Suppressor macrophage (primary cell): ENCODE data around the gene AGBL1.

Source experiments
- DNase-seq, 4 experiments: peaks; one replicate each; pipeline ENCODE4 v3.0.0-alpha.2; 2020 to 2022

Gene AGBL1

DNA sequence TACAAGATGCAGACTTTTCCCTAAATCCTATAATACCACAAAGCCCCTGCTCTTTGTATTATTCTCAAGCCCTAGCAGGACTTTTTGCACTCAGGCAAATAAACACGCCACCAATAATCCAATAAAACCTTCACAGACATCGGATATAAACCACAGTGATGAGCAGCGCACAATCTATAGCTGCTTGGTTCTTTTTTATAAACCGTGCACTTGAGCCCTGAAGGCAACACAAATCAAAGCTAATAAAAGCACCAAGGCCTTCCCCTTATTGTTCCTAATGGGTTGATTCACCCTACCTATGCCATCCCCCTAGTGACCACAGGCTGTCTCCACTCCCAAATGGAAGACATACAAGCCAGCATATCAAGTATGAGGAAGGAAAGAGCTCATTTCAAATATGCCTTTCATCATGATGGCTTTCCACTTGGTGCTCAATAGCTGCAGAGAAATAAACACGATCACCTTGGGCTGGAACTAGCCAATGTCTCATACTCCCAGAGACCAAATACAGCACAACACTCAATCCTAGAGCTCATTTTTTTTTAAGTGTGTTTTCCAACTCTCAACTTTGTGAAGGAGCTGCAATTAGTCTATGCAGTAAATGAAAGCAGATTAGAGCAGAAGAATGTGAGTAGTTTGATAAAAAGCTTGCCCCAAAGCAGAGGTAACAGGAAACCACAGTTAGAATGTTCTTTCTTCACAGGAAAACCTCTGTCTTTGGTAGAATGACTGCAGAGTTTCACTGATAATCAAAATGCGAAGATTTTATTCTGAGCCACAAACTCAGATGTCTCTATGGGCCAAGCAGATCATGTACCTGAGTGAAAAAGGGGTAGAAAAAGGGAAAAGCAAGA, 573.9 kb downstream of the AGBL1 start:
- no peak for DNase-seq

DNA sequence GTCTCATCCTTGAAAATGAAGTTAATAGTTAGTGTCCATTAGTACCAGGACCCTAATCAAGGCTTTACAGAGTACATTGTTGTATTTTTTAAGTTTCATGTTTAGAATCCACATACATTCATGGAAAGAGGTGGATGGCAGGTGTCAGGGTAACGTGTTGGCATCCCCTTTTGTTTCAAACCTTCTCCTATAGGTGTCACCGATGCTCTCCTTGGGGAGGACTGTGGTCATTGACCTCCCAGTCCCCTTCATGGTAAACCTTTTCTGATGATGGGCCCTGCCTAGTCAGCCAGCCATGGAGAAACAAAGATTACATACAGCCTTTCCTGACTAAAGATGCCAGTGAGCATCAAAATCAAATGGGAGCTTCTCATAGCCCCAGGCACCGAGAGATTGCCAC, 574.8 kb downstream of the AGBL1 start:
- DNase-seq, result no peak

DNA sequence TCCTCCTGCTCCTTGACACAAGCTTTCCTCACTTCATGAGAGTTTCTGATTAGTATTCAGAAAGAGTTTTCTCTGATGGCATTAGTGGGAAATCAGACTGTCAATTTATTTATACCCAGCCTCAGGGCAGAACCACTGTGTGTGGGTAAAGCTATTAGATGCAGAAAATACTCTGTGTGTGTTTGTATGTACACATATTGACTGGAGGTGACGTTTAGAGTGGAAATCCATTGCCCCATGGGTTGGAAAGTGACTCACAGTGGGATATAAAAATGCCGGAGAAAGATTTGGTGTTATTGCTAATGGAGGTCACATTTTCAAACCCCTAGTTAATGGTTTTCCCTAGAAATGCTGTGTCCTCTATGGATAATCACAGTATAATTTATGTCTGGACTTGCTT, 577.6 kb downstream of the AGBL1 start:
- DNase-seq, result no peak

DNA sequence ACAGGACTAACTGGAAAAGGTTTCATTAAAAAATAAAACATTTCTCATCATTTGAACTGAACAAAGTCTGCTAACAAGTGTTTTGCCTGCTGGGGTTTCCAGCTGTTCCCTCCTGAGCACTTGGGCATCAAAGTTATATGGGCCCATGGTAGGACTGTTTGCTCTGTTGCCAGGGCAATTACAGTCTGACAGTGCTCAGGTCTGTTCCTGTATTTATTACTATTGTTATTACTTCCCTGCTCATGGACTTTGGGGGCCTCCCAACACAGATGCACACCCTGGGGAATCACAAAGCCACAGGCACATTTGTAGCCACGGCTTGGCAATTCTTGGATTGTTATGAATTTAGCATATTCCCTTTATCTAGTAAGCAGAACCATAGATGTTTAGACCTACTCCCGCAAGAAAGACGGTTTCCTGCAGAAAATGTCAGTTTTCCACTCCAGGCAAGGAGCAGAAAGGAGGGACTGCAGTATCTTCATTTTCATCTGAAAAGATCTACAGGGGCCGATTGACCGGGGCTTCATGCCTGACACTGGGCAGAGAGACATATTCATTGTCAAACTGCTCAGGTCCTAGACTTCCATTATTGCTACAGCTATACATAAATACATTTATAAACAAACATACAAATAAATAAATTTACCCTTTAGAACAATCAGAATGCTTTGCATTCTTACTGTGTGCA, 580.2 kb downstream of the AGBL1 start:
- DNase-seq, result no peak

DNA sequence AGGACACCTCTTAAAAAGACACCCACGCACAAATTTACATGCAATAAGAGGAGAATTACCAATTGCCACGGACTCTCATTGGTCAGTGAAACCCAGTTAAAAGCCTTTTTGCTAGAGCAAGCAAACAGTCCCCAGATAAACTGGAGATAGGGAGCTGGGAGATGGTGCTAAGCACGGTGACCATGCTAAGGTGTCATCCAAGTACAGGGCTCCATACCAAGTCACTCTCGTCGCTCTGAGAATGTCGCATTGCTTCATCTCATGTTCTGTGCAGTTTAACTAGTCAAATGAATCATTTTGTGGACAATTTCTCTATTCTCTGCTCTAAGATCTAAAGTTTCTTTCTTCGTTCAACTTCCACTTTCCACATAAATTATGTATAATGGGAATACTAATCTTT, 581.9 kb downstream of the AGBL1 start:
- DNase-seq, result no peak

DNA sequence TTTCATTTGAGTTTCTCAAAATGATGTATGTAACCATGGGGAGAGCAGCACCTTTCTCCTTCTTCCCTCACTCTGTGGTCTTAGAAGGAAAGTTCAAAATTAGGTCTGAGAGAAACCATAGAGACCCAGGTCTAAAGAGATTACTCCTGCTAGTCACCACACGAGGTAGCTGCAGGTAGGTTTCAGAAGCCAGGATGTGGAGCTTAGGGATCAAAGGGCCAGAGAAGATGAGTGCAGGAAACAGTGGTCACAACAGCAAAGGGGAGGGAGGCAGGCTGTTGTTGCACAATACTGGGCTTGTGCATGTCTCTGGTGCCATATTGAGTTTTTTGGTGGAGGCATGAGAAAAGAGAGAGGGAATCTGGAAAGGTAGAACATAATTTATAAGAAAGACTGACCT, 583.6 kb downstream of the AGBL1 start:
- no peak for DNase-seq

DNA sequence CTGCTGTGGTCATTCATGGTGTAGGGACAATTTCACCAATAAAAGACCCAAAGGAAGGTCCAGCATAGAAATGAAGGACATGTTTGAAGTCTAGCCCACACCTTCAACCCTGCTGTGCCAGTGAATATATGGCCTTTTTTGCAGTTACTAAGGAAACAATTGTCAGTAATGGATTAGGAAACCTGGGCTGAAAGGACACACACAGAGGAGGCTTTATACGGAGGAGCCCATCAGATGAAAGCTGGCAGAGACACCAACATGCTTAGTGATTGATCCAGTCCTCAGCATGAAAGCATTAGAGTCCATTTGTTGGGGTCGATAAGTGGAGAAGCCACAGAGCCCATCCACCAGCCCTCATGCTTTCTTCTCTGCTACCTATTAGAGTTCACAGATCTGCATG, 584.3 kb downstream of the AGBL1 start:
- no peak for DNase-seq

DNA sequence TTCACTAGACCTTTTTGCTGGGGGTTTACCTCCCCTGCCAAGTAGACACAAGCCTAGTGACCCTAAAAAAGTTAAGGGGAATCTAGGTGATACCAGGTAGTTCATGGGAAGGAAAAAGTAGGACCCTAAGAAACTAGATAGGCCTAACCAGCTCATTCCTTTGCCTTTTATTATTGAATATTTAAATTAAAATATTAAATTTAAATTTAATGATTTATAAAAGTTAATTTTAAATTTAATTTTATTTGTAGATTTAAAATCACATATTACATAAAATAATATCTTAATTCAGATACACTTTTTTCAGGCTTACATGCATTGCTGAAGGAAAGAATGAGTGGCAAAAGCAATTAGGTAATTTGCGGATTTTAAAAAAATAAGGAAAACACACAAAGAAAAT, 584.9 kb downstream of the AGBL1 start:
- no peak for DNase-seq

DNA sequence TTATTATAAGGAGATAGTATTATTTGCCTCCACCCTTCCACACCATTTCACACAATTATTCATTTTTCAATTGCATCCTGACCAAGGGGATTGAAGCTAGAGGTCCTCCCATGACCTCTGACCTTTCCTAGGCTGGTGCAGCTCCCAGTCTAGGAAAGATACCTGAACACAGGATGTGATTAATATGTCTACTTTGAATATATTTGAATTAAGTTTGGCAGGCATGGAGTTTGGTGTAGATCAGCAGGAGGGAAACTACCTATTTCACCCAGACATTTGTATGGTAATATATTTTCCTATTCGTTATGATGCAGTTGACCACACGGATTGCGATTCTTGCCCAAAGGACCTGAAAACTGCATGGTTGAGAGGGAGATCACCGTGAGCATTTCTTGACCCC, 596.3 kb downstream of the AGBL1 start:
- DNase-seq, result no peak

DNA sequence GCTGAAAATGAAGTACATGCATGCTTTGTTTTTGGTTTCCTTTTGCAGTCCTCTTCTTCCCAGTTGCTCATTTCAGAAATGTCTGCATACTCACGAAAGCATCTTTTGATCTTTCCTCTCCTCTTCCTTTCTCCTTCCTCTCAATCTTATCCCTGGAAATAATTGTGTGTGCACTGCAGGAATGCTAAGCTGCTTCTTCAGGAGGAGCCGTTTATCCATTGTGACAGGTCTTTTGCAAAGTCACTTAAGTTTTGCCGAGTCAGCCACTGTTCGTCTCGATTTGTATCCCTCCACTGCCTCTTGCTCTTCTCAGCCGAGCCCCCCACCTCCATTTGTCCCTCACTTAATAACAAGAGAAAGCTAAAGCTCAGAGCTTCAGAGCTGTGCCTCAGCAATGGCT, 597.6 kb downstream of the AGBL1 start:
- no peak for DNase-seq

DNA sequence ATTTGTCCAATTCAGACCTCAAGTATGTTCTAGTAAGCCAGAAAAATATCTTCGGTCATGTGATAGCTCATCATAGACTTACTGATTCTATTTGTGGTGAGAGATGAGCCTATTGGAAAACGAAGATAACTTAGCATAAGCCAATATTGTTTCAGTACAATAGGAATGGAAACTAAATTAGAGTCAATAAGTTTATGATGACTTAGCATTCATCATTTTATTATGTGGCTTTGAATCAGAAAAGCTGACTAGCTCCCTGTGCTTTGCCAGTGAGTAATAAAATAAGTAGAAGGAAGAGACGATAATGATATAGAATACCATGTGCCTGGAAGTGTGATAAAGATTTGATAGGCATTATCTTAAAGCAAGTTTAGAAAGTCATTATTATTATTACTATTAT, 605.6 kb downstream of the AGBL1 start:
- DNase-seq, result no peak

DNA sequence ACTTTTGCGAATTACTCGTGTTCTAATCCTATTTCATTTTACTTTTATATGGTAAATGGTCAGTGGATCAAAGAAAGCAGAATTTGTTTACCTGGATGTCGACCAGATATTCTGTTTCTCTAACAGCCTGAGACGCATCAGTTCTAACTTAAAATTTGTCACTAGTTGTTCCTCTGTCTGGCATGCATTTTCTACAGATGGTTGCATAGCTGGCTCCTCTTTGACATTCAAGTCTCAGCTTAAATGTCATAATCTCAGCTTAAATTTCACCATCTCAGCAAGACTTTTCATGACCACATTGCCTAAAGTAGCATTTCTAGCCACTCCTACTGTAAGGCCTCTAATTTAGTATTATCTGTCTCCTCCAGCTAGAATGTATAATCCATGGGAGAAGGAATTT, 609.3 kb downstream of the AGBL1 start:
- no peak for DNase-seq

DNA sequence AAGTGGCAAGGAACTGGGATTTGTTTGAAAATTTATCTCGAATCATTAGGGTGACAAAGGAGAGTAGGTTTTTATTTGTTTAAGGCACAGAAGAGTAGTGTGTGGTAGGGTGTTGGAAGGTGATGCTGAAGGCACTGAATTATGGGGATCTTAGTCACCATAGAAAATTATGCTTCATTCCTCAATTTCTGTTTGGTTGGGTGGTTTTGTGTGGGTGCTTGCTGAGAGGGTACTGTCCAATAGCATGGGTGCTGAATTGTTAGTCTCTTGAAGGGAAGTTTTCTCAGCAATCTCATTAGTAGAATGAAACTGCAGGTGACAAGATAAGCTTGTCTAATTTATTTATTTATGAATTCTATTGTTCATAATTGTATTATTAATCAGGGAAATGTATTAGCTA, 610.9 kb downstream of the AGBL1 start:
- no peak for DNase-seq

DNA sequence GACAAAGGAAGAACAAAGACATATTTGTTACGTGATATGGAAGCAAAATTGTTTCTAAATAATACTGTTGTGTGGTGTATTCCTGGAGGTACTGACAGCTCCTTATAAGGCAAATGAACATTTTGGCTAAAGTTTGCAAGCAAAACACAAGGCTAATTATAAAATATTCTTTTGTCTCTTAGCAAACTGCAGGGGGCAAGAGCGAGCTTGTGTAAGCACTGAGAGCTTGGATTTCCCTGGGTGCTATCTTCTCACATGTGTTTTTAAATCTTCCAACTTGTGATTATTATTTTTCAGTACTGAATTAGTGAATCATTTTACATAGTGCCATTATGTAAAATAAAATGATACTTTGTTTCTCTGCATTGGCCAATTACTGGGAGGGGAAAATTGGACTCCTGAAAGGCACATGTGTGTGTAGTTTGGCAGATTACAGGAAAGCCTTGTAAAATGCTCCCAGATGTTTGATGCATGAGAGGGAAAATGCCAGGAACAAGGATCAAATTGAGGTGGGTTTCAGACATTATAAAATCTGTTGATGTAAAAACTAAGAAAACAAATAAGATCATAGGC, 611.5 kb downstream of the AGBL1 start:
- DNase-seq, result no peak

DNA sequence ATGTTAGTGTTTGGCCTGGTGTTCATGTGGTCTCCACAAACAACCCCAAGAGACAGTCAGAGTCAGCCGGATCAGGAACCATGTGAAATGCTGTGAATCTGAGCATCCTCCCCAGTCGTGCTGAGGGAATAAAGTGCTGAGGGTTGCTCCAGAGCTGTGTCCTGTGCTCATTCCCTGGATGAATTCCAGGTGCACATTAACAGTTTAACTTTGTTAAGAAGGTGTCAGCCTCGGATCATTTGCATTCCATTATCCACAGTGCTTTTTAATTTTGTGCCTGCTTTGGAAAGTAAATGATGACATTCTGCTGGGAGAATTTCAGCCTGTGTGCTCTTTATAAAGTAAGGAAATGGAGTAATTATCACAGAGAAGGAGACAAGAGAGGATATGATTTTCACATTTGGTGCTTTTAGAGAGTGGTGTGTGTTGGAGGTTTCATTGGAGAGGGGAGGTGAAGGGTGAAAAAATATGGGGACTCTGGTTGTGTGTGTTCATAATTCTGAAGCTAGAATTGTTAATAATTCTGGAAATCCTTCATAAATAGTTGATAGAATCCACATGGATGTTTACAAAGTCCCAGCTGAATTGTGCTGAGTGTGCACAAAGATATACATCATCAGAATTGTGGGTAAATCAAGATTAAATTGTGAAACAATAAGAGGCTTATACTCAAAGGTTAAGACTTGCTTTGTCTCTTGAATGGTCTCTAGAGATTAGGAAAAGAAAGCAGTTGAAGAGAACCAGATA, 621.4 kb downstream of the AGBL1 start:
- no peak for DNase-seq

DNA sequence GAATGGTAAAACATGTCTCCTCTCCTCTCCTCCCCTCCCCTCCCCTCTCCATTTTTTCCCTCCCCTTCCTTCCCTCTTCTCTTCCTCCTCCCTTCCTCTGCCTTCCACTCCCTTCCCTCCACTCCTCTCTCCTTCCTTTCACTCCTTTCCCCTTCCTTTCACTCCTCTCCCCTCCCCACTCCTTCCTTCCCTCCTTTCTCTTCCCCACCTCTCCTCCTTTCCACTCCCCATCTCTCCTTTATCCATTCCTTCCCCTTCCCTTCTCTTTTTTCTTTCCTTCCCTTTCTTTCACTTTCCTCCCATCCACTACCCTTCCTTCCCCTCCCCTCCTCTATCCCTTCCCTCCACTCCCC, 621.9 kb downstream of the AGBL1 start:
- no peak for DNase-seq

DNA sequence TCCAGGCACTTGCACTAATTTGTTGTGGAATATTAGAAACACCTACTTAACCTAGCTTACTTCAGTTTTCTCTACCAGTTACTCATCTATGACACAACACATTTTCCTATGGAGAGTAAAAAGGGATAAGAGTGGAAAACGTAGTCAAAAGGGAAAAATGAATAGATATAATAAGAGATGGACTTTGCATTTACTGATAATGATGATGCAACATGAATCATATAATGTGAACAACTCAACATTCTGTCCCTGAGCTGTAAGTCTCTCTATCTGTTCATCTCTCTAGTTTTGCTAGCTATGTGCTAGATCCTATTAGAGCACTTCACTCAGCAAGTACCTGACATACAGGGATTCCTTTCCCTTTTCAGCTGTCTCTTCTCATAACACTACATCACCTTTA, 627.1 kb downstream of the AGBL1 start:
- no peak for DNase-seq

DNA sequence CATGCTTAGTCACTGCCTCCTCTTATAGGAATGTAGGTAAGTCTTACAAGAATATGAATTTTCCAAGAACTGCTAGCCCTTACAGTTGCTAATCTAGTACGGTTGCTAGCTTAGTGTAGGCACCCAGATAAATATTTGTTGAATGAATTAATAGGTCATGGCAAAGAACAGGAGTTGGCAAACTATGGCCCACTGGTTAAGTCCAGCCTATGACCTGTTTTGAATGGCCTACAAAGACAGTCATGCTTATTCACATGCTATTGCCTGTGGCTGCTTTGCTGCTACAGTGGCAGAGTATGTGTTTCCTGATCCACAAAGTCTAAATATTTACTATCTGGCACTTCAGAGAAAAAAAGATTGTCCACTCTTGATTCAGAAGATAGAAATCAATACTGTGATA, 631.8 kb downstream of the AGBL1 start:
- DNase-seq, result no peak

DNA sequence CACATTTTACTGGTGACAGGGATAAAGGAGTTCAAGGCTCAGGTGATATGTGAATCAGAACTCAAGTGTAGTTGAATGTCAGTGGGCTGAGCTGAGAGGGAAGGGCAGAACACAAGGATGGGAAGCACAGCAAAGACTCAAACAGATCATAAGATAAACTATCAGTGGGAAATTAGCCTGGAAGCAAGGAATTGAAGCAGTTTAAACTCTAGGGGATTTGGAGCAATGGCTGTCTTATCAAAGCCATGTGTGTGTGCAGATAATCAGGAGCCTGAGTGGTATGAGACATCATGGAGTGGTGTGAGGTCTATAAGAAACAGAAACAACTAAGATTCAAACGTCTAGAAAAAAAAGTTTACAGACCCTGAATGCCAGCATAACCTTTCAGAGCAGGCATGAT, 634.6 kb downstream of the AGBL1 start:
- DNase-seq, result no peak

DNA sequence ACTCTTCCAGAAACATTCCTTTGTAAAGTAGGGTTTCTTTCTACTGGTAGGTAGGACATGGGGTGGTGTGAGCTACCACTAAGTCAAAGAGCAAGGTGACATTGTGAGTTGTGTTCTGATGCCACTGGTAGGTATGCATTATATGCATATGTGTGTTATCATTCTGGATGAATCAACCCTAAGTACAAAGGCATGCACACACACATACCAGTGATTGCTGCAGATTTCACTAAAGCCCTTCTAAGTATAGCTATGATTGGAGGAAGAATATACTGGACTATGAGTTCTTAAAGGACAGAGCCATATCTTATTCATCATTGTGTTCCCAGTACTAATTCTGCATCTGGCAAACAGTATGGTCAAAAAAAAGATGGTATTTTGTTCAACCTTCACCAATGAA, 646.0 kb downstream of the AGBL1 start:
- DNase-seq, result no peak

DNA sequence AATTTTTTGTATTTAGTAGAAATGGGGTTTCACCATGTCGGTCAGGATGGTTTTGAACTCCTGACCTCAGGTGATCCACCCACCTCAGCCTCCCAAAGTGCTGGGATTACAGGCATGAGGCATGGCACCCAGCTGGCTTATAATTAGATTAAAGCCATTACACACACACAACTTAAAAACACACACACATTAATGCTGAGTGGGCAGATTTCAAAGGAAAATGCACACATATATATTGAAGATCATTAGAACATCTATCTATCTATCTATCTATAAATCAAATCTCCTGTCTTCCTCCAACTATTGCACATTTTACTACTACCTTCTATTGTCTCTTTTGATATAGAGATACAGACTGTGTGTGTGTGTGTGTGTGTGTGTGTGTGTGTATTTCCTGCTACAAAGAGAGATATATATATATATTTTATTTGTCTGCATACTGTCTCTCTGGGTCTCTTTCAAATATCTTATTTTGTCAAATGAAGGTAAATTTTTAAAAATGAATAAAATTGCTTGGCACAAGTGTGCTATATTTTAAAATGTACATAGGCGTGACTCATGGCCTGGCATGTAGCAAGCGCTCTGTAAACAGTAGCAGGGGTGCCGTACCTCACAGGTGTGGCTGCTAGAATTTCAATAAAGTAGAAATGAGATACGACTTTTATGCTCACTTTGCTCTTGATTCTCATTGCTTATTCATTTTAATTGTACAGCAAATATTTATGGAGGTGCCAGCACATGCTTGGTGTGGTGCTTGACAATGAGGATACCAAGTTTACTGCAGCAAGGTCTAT, 655.8 kb downstream of the AGBL1 start:
- no peak for DNase-seq

DNA sequence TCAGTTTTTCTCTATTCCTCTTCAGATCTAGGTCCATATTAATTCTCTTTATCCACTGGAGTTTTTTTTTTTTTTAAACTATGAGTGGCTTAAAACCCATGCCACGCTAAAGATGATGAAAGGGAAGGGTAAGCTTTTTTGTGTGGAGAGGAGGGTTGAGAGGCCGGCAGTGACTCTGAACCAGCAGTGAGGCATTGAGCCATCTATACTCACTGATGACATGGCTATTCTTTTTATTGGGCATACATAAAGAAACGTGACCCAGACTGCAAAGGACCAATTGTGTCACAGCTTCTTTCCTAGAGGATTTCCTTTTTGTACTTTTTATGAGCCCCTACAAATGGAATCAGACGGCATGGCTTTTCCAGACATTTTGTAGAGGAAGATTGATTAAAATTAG, 662.2 kb downstream of the AGBL1 start:
- no peak for DNase-seq
